Measurements from ENCODE around the gene C1S. TPM values are rescaled to one million over a fixed set of nuclear protein-coding genes. Genes with fewer than 3 reads are reported as not detected.
"Not testable (repeated sequence)": the region's sequence is repeated elsewhere in the genome, so short reads cannot be mapped to it uniquely, and the experiment has no call there.

Gene C1S
- polyA plus RNA-seq (2011; rRNA removed) (406 and 458 TPM in 2 replicates), polyA minus RNA-seq (2011; rRNA and poly(A)+ RNA removed) (153 TPM in 2 replicates)

DNA sequence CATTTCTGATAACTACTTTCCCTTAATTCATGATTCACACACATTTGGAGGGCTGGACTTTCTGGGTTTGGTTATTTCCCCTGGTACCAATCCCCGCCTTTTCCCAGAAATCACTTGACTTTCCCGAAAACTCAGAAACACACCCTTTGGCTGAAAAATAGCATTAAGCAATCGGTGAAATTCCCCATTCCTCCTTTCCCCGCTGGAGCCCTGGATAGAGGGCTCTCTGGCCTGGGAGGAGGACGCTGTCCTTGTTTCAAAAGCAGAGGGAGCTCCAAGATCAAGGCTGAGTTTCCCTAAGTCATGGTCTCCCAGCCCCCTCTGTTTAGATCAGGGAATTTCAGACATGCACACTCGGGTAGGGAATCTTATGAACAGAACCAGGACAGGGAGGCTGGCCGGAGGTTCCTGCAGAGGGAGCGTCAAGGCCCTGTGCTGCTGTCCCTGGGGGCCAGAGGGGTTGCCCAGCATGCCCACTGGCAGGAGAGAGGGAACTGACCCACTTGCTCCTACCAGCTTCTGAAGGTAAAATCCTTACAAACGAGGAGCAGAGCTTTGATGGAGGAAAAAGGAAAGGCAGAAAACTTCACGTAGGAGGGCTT is at the start of gene C1S:
C1S (plus strand) TSS at position 366 of the 602 bp plus-strand sequence. CDS start 1,195 bp downstream, outside the sequence.
- H3K27ac ChIP-seq (ENCODE audit: low read depth, low read length): peak within 1 kb of the TSS; percentile 94
- peaks cover 3% of the 10 kb centered on the region for H3K27me3 ChIP-seq (ENCODE audit: control insufficient read depth, insufficient read depth, low read length)
- peak within 1 kb of the TSS; percentile 69 for H3K4me3 ChIP-seq (ENCODE audit: low read depth, low read length)
- no peaks in the 10 kb centered on the region for H3K9me3 ChIP-seq (ENCODE audit: control insufficient read depth, insufficient read depth, low read length)
- TF ChIP-seq, protein P1, sequence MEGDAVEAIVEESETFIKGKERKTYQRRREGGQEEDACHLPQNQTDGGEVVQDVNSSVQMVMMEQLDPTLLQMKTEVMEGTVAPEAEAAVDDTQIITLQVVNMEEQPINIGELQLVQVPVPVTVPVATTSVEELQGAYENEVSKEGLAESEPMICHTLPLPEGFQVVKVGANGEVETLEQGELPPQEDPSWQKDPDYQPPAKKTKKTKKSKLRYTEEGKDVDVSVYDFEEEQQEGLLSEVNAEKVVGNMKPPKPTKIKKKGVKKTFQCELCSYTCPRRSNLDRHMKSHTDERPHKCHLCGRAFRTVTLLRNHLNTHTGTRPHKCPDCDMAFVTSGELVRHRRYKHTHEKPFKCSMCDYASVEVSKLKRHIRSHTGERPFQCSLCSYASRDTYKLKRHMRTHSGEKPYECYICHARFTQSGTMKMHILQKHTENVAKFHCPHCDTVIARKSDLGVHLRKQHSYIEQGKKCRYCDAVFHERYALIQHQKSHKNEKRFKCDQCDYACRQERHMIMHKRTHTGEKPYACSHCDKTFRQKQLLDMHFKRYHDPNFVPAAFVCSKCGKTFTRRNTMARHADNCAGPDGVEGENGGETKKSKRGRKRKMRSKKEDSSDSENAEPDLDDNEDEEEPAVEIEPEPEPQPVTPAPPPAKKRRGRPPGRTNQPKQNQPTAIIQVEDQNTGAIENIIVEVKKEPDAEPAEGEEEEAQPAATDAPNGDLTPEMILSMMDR (IDR thresholded peaks at IDR 0.05; ENCODE audit: low read depth, low read length): peak; percentile 92
- POLR2A ChIA-PET: interaction anchor here (0.5 to 1.7 kb wide), 7 partner anchors 16 to 169 kb away, joined by 3 to 11 read pairs (median 5); partner anchors contain the start of gene LPCAT3
- peak; percentile 97 for DNase-seq (ENCODE audit: low read depth, low spot score)
- CTCF ChIA-PET: interaction anchor here (0.6 to 5.0 kb wide), 18 partner anchors 8 to 400 kb away, joined by 3 to 33 read pairs (median 6); partner anchors contain the start of genes C1R, C1RL and LPCAT3

DNA sequence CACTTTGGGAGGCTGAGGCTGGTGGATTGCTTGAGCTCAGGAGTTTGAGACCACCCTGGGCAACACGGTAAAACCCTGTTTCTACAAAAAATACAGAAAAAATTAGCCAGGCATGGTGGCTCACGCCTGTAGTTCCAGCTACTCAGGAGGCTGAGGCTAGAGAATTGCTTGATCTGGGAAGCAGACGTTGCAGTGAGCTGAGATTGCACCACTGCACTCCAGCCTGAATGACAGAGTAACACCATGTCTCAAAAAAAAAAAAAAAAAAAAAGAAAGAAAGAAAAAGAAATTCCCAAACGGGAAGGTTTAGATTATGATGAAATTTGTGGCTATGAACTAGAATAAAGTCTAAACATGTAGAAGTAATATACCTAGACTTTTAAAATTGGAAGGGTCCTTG is 49.1 kb upstream of the C1S start:
- POLR2A ChIA-PET; H3K27me3 ChIP-seq (ENCODE audit: control insufficient read depth, insufficient read depth, low read length); DNase-seq (ENCODE audit: low read depth, low spot score); H3K4me3 ChIP-seq (ENCODE audit: low read depth, low read length); H3K27ac ChIP-seq (ENCODE audit: low read depth, low read length); H3K9me3 ChIP-seq (ENCODE audit: control insufficient read depth, insufficient read depth, low read length): not testable (repeated sequence)
- CTCF ChIA-PET: interaction anchor here (0.6 kb wide), 1 partner anchor 833 kb away, joined by 4 read pairs; no protein-coding TSS in a partner anchor

DNA sequence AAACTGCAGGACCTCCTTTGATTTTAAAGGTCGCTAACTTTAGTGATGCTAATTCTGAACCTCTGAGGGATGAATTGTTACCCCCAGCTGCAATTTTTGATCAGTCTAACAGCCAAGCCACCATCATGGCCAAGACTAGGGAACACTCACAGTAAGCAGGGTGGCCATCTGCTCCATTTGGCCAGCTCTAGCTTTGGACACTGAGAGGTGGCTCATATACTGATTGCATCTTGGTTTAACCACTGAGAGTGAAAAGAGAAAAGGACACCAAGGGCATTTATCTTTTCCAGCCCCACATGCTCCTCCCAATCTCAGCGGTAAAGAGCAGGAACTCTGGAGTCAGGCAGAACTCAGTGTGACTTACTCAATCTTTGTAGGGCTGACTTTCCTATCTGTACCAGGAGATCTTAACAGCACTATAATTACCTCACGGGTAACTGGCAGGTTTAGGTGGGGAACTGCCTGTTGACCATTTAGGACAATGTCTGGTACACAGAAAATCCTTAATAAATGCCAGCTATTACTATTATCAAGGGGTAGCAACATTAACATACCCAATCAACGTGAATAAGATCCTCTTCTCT is 48.4 kb upstream of the C1S start:
- TF ChIP-seq, protein P1 (IDR thresholded peaks at IDR 0.05; ENCODE audit: low read depth, low read length): no peak
- ChIA-PET POLR2A (no interaction called here), CTCF (interaction anchor here (0.6 kb wide), 1 partner anchor 833 kb away, joined by 4 read pairs; no protein-coding TSS in a partner anchor)
- Histone ChIP-seq H3K4me3 (ENCODE audit: low read depth, low read length) (no peak overlapping the region), H3K27me3 (ENCODE audit: control insufficient read depth, insufficient read depth, low read length) (no peaks in the 10 kb centered on the region), H3K27ac (ENCODE audit: low read depth, low read length) (no peak overlapping the region), H3K9me3 (ENCODE audit: control insufficient read depth, insufficient read depth, low read length) (no peaks in the 10 kb centered on the region)
- DNase-seq (ENCODE audit: low read depth, low spot score): no peak

DNA sequence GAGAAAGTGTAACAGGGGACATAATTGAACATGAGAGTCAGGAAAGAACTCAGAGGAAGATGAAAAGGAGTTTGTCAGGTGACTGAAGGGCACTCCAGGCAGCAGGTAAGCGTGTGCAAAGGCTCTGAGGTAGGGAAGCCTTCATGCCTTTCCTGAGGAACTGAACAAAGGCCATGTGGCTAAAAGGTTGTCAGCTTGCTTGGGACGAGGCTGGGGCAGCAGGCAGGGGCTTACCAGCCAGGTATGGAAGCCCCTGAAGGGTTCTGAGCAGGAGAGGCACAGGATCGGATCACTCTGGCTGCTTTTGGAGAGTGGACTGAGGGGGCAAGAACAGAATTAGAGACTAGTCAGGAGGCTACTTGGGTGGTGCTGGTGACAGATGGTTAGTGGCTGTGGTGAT is 47.4 kb upstream of the C1S start:
- CTCF ChIA-PET: no interaction called here
- no peak overlapping the region for H3K27ac ChIP-seq (ENCODE audit: low read depth, low read length)
- POLR2A ChIA-PET: no interaction called here

DNA sequence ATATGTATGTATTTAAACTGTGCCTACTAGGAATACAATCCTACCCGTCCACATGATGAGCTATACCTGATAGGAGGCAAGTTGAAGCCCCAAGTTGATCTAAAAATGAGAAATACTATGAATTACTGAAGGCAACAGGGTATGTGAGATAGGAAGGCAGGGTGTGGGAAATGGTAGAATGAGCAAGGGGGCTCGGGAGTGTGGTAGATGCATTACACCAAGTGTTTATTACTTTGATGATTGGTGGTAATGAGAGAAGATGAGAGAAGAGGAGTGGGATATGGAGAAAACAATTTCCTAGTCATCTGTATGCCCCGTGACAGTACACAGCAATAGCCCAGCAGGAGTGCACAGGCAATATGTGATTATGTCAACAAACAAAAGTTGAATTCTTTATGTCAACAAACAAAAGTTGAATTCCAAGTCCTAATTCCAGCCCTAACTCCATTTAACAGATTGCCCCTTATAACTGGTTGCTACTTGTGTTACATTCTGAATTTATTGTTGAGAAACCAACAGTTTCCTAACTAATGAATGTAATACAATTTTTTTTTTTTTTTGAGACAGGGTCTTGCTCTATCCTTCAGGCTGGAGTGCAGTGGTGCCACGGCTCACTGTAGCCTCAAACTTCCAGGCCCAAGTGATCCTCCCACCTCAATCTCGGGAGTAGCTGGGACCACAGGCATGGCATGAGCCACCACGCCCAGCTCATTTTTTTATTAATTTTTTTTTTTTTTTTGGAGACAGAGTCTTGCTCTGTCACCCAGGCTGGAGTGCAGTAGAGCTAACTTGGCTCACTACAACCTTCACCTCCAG is 44.8 kb upstream of the C1S start:
- POLR2A ChIA-PET: no interaction called here
- TF ChIP-seq, protein P1 (IDR thresholded peaks at IDR 0.05; ENCODE audit: low read depth, low read length): no peak
- CTCF ChIA-PET: interaction anchor here (1.7 kb wide), 1 partner anchor 97 kb away, joined by 6 read pairs; no protein-coding TSS in a partner anchor
- DNase-seq (ENCODE audit: low read depth, low spot score): no peak
- Histone ChIP-seq H3K9me3 (ENCODE audit: control insufficient read depth, insufficient read depth, low read length) (no peaks in the 10 kb centered on the region), H3K4me3 (ENCODE audit: low read depth, low read length) (no peak overlapping the region), H3K27ac (ENCODE audit: low read depth, low read length) (no peak overlapping the region), H3K27me3 (ENCODE audit: control insufficient read depth, insufficient read depth, low read length) (no peaks in the 10 kb centered on the region)

More for the DNA sequence above, 47.4 kb upstream of the C1S start:
- Histone ChIP-seq H3K27me3 (ENCODE audit: control insufficient read depth, insufficient read depth, low read length) (no peaks in the 10 kb centered on the region), H3K4me3 (ENCODE audit: low read depth, low read length) (no peak overlapping the region), H3K9me3 (ENCODE audit: control insufficient read depth, insufficient read depth, low read length) (no peaks in the 10 kb centered on the region)
- DNase-seq (ENCODE audit: low read depth, low spot score): no peak
- TF ChIP-seq, protein P1 (IDR thresholded peaks at IDR 0.05; ENCODE audit: low read depth, low read length): no peak
